GM04504 (cell line): Measurements from ENCODE around the gene SRGAP2.
"Not testable (repeated sequence)": the region's sequence is repeated elsewhere in the genome, so short reads cannot be mapped to it uniquely, and the experiment has no call there.

Source experiments
- DNase-seq: peaks from one replicate; pipeline ENCODE4 v3.0.0-alpha.2; 2012; ENCODE audit warnings: low read depth

Gene SRGAP2

DNA sequence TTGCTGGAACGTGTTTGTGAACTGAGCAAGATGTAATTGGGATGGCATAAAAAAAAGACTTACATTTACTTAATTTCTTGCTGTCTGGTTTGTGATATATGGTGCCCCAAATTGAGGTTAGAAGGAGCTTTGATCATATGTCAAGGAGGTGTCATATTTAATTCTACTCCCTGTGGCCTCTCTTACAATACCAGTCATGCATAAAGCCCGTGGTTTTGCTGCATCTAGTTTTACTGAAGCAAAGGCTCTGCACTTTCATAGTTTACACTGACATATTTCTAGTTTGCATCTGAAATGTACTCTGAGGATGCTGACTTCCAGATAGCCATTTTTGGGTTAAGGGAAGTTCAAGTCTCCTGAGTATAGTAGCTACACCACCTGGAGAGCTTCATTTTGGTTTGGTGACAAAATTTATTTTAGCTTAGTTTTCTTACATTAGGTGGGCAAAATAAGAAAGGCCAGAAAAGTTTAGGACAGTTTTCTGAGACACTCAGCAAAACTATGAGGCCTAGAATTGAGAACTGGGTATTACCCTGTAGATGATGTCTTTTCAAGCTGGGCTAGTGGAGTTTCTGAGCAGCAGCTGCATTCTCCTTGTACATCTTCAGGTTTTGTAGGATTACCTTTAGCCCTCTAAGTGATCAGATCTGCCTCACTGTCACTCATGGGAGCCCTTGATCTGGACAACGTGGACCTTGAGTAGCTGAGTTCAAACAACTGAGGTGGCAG lies 47.8 kb downstream of the SRGAP2 start:
- not testable (repeated sequence) for DNase-seq

DNA sequence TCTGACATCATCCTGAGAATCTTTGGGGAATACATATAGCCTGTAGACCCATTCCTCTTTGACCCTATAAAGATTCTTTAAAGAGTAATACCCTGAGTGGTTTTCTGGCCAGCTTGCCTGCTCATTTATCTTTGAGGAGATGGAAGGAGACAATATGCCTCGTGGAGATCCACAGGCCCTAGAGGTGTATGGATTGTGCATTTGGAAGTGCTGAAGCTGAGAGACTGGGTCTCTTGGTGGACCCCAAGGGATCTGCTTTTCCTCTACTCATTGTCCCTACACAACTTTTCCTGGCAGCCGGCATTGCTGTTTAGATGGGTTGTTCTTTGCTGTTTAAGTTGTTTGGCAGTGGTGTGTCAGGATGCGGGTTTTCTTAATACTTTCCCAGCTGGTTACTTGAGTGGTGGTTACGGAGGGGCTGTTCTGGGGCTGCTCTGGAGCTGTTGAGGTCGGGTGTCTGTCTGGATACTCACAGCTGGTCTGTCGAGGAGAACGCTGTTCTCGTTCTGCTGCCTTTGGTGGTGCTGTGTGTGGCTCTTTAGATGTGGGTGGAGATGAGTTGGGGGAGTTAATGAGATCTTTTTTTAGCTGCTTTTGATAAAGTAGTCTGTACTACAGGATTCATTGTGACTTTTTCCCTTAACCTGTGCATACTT lies 49.5 kb downstream of the SRGAP2 start:
- peak; percentile 18 for DNase-seq
